Measurements from ENCODE around the gene TAS1R3.
"Not testable (repeated sequence)": the region's sequence is repeated elsewhere in the genome, so short reads cannot be mapped to it uniquely, and the experiment has no call there.

Gene TAS1R3

GRCh38 chr1:1364266-1364665, 33.2 kb downstream of the TAS1R3 start:
- no peak overlapping the region for H3K4me3 ChIP-seq (ENCODE audit: low read depth, low read length)

- H3K4me3 ChIP-seq (ENCODE audit: low read depth, low read length), result no peak overlapping the region
These were observed 35.0 kb downstream of the TAS1R3 start for GRCh38 chr1:1365875-1366698.

- no peak overlapping the region for H3K4me3 ChIP-seq (ENCODE audit: low read depth, low read length)
These were observed 35.6 kb downstream of the TAS1R3 start for GRCh38 chr1:1366699-1367066.

- H3K4me3 ChIP-seq (ENCODE audit: low read depth, low read length), result no peak overlapping the region
These were observed 36.2 kb downstream of the TAS1R3 start for GRCh38 chr1:1367315-1367714.

GRCh38 chr1:1370094-1370493, 39.0 kb downstream of the TAS1R3 start:
- H3K4me3 ChIP-seq (ENCODE audit: low read depth, low read length), result not testable (repeated sequence)

- H3K4me3 ChIP-seq (ENCODE audit: low read depth, low read length), result no peak overlapping the region
These were observed 39.8 kb downstream of the TAS1R3 start for GRCh38 chr1:1370771-1371300.

GRCh38 chr1:1371364-1371745, 40.3 kb downstream of the TAS1R3 start:
- no peak overlapping the region for H3K4me3 ChIP-seq (ENCODE audit: low read depth, low read length)

- H3K4me3 ChIP-seq (ENCODE audit: low read depth, low read length), result no peak overlapping the region
These were observed 40.9 kb downstream of the TAS1R3 start for GRCh38 chr1:1371746-1372711.

GRCh38 chr1:1373051-1373814, 42.2 kb downstream of the TAS1R3 start:
- H3K4me3 ChIP-seq (ENCODE audit: low read depth, low read length), result no peak overlapping the region

- H3K4me3 ChIP-seq (ENCODE audit: low read depth, low read length), result peak overlapping the region; percentile 87
These were observed 42.9 kb downstream of the TAS1R3 start for GRCh38 chr1:1373815-1374588.

- H3K4me3 ChIP-seq (ENCODE audit: low read depth, low read length), result peak overlapping the region; percentile 87
These were observed 43.5 kb downstream of the TAS1R3 start for GRCh38 chr1:1374589-1374928.

GRCh38 chr1:1374929-1375662, 44.0 kb downstream of the TAS1R3 start, which contains the start of gene AURKAIP1:
Gene AURKAIP1 (minus strand): TSS chr1:1375207. CDS start chr1:1374756, 451 bp downstream.
- H3K4me3 ChIP-seq (ENCODE audit: low read depth, low read length), result peak within 1 kb of the TSS; percentile 87

- H3K4me3 ChIP-seq (ENCODE audit: low read depth, low read length), result no peak overlapping the region
These were observed 45.6 kb downstream of the TAS1R3 start for GRCh38 chr1:1376551-1377226.

- H3K4me3 ChIP-seq (ENCODE audit: low read depth, low read length), result no peak overlapping the region
These were observed 46.6 kb downstream of the TAS1R3 start for GRCh38 chr1:1377540-1378205.

GRCh38 chr1:1380860-1381259, 49.8 kb downstream of the TAS1R3 start:
- no peak overlapping the region for H3K4me3 ChIP-seq (ENCODE audit: low read depth, low read length)

- H3K4me3 ChIP-seq (ENCODE audit: low read depth, low read length), result no peak overlapping the region
These were observed 50.2 kb downstream of the TAS1R3 start for GRCh38 chr1:1381294-1381693.
